HEK293T (cell line): Measurements from ENCODE around the gene MAP2K4.

Source experiments
- CTCF ChIA-PET: fragments of 350-600 bp; formaldehyde crosslinking; extraction: SDS; loops from one replicate; lab custom pipeline; 2021; ENCODE audit warnings: antibody characterized with exemption, inconsistent platforms; lab: Yijun Ruan, JAX
- POLR2A ChIA-PET: fragments of 350-600 bp; formaldehyde crosslinking; extraction: SDS; loops from one replicate; lab custom pipeline; 2020; ENCODE audit warnings: antibody characterized with exemption, inconsistent platforms; lab: Yijun Ruan, JAX
- DNase-seq: peaks from one replicate; pipeline ENCODE4 v3.0.0; 2012; ENCODE audit warnings: mixed read lengths; ENCODE audit errors: extremely low spot score
- ARNT ChIP-seq: fragments of 450-650 bp; IDR thresholded peaks from 2 replicates; pipeline ENCODE4 v1.6.1; 2017; ENCODE audit warnings: mild to moderate bottlenecking
- BHLHE40 ChIP-seq: fragments of 450-650 bp; IDR thresholded peaks from 2 replicates; pipeline ENCODE4 v1.6.1; 2016; ENCODE audit warnings: mild to moderate bottlenecking, moderate library complexity, borderline replicate concordance
- CTBP1 ChIP-seq: fragments of 450-650 bp; IDR thresholded peaks from 2 replicates; pipeline ENCODE4 v1.6.1; 2016; ENCODE audit warnings: borderline replicate concordance
- ELF4 ChIP-seq: fragments of 450-650 bp; IDR thresholded peaks from 2 replicates; pipeline ENCODE4 v1.6.1; 2017; ENCODE audit warnings: antibody characterized with exemption
- FOXA1 ChIP-seq: fragments of 450-650 bp; IDR thresholded peaks from 2 replicates; pipeline ENCODE4 v1.6.1; 2016; ENCODE audit warnings: mild to moderate bottlenecking
- FOXK2 ChIP-seq: fragments of 450-650 bp; IDR thresholded peaks from 2 replicates; pipeline ENCODE4 v1.6.1; 2016; ENCODE audit warnings: mild to moderate bottlenecking
- FOXM1 ChIP-seq: fragments of 450-650 bp; IDR thresholded peaks from 2 replicates; pipeline ENCODE4 v1.6.1; 2017; ENCODE audit warnings: mild to moderate bottlenecking, borderline replicate concordance
- HDGF ChIP-seq: fragments of 450-650 bp; IDR thresholded peaks from 2 replicates; pipeline ENCODE4 v1.6.1; 2017; ENCODE audit warnings: antibody characterized with exemption, borderline replicate concordance
- L3MBTL2 ChIP-seq: fragments of 450-650 bp; conservative IDR thresholded peaks from 2 replicates; pipeline ENCODE4 v1.6.1; 2016; ENCODE audit warnings: mild to moderate bottlenecking
- LEF1 ChIP-seq: fragments of 450-650 bp; IDR thresholded peaks from 2 replicates; pipeline ENCODE4 v1.6.1; 2017; ENCODE audit warnings: mild to moderate bottlenecking, borderline replicate concordance
- NFRKB ChIP-seq: fragments of 450-650 bp; IDR thresholded peaks from 2 replicates; pipeline ENCODE4 v1.6.1; 2016; ENCODE audit warnings: mild to moderate bottlenecking, moderate library complexity
- SP1 ChIP-seq: fragments of 450-650 bp; IDR thresholded peaks from 2 replicates; pipeline ENCODE4 v1.6.1; 2017
- SUZ12 ChIP-seq: fragments of 450-650 bp; IDR thresholded peaks from 2 replicates; pipeline ENCODE4 v1.6.1; 2016; ENCODE audit warnings: mild to moderate bottlenecking
- TARDBP ChIP-seq: fragments of 450-650 bp; IDR thresholded peaks from 2 replicates; pipeline ENCODE4 v1.6.1; 2016
- ZNF384 ChIP-seq: fragments of 450-650 bp; IDR thresholded peaks from 2 replicates; pipeline ENCODE4 v1.6.1; 2016
- TF ChIP-seq, protein P1 (sequence below): fragments of 450-650 bp; IDR thresholded peaks from 2 replicates; pipeline ENCODE4 v1.6.1; 2016

The MAP2K4 gene

DNA sequence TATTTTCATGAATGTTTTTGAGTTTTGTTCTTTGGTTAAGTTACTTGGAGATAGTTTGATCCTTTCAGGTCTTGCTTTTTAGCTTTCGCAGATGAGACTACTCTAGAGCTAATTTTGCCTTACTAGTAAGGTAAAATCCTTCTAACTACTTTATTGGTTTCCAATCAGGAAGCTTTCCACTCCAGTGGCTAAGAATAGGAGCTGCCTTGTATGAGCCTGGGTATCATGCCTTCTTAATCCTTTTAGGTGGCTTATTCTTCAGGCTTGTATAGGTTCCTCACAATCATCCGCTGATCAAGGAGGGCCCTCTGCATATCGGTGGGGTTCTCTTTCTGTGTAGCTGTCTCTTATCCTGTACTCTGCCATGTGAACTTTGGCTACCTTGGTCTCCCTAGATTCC is 53.7 kb downstream of the MAP2K4 start:
- POLR2A ChIA-PET = no interaction called here
- TF ChIP-seq NFRKB = no peak
- TF ChIP-seq BHLHE40 = no peak
- TF ChIP-seq FOXK2 = no peak
- TF ChIP-seq ARNT = no peak
- TF ChIP-seq, protein P1, sequence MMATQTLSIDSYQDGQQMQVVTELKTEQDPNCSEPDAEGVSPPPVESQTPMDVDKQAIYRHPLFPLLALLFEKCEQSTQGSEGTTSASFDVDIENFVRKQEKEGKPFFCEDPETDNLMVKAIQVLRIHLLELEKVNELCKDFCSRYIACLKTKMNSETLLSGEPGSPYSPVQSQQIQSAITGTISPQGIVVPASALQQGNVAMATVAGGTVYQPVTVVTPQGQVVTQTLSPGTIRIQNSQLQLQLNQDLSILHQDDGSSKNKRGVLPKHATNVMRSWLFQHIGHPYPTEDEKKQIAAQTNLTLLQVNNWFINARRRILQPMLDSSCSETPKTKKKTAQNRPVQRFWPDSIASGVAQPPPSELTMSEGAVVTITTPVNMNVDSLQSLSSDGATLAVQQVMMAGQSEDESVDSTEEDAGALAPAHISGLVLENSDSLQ = no peak
- no peak for TF ChIP-seq FOXM1
- no peak for TF ChIP-seq SUZ12
- no peak for TF ChIP-seq TARDBP
- no peak for TF ChIP-seq L3MBTL2
- TF ChIP-seq SP1 = no peak
- TF ChIP-seq FOXA1 = no peak
- TF ChIP-seq ZNF384 = no peak
- TF ChIP-seq CTBP1 = no peak
- no peak for TF ChIP-seq LEF1
- no peak for TF ChIP-seq ELF4
- no peak for TF ChIP-seq HDGF
- no peak for DNase-seq
- CTCF ChIA-PET = no interaction called here

- DNase-seq = no peak
- ChIA-PET POLR2A (no interaction called here), CTCF (no interaction called here)
- TF ChIP-seq, protein P1 = no peak
- TF ChIP-seq LEF1 (no peak), FOXM1 (no peak)
Observed at GRCh38 chr17:12077773-12078172, 57.1 kb downstream of the MAP2K4 start.

DNA sequence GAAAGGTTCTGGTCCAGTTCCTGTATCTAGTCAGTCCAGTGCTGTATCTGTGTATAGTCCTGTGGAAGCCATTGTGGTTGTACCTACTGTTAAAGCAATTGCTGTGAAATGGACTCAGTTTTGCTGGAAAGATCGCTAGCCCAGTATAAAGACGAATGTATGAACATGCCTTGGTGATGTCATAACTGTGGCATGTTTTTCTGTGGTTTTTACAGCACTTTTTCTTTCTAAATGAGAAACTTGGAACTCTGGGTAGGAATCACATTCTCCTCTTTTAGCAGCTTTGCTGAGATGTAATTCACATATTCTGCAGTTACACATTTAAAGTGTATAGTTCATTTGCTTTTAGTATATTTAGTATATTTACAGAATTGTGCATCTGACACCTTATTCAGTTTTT is 58.1 kb downstream of the MAP2K4 start:
- no peak for DNase-seq
- ChIA-PET POLR2A (no interaction called here), CTCF (no interaction called here)
- TF ChIP-seq HDGF (no peak), SUZ12 (no peak), FOXM1 (no peak), LEF1 (no peak), ARNT (no peak), BHLHE40 (no peak)

DNA sequence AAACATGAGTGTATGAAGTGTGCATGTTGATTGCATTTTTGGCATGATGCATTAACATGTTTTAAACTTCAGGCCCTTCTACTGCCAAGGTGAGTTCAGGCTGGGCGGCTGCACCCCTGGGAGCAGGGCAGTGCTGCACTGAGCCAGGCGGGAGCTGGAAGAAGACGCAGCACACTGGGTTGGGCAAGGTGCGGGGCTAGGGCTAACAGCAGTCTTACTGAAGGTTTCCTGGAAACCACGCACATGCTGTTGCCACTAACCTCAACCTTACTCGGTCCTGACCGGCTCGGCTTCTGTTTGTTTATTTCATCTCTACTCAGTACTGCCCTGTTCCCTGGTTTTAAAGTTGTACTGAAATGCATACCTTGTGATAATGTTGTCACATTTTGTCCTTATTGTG is 61.0 kb downstream of the MAP2K4 start:
- TF ChIP-seq L3MBTL2 = no peak
- no peak for TF ChIP-seq ELF4
- no peak for TF ChIP-seq FOXM1
- TF ChIP-seq FOXA1 = no peak
- no peak for TF ChIP-seq LEF1
- TF ChIP-seq, protein P1 = no peak
- TF ChIP-seq ARNT = no peak
- no peak for TF ChIP-seq ZNF384
- no peak for TF ChIP-seq TARDBP
- no peak for TF ChIP-seq HDGF
- TF ChIP-seq NFRKB = no peak
- TF ChIP-seq FOXK2 = no peak
- no peak for DNase-seq
- ChIA-PET CTCF (no interaction called here), POLR2A (no interaction called here)

DNA sequence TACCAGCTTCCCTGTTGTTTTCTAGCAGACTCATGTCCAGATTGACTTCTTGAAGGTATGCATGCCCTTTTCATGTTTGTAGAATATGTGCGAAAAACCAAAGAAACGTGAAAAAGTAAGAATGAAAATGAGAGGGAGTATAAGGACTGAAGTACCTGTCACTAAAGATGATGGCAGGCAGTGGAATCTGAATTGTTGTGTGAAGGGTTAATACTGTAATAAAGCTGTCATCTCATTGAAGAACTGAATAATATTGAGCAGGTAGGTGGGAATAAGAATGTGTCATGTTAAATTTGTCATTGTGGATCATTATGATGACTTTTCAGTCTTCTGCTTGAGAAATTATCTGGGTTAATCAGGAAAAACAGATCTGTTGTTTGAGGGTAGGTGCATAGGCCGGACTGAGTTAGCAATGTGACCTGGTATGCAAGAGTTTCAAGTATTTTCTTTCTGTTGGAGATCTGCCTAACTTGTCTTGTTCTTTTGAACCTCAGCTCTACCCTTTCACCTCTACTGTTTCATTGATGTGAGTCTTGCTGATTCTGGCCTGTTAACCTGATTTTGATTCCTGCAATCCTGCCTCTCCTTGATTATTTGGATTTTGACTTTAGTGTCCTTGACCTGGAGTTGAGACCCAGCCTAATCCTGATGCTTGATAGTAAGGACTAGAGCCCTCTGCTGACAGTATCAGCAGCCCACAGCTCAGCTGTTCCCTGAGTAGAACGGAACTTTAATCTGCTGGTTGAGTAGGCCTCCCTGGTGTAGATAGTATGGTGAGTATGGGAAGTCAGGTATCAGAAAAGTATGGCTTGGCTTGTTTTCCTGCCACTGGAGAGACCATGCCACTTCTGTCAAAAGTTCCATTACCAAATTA is 64.6 kb downstream of the MAP2K4 start:
- POLR2A ChIA-PET = no interaction called here
- DNase-seq = no peak
- no peak for TF ChIP-seq BHLHE40
- no peak for TF ChIP-seq TARDBP
- TF ChIP-seq SUZ12 = no peak
- TF ChIP-seq ARNT = no peak
- no peak for TF ChIP-seq FOXA1
- no peak for TF ChIP-seq ZNF384
- no peak for TF ChIP-seq ELF4
- CTCF ChIA-PET = no interaction called here

- CTCF ChIA-PET = no interaction called here
- TF ChIP-seq HDGF = no peak
- no peak for TF ChIP-seq ELF4
- no peak for DNase-seq
- POLR2A ChIA-PET = no interaction called here
Observed at GRCh38 chr17:12088035-12088434, 67.4 kb downstream of the MAP2K4 start.

DNA sequence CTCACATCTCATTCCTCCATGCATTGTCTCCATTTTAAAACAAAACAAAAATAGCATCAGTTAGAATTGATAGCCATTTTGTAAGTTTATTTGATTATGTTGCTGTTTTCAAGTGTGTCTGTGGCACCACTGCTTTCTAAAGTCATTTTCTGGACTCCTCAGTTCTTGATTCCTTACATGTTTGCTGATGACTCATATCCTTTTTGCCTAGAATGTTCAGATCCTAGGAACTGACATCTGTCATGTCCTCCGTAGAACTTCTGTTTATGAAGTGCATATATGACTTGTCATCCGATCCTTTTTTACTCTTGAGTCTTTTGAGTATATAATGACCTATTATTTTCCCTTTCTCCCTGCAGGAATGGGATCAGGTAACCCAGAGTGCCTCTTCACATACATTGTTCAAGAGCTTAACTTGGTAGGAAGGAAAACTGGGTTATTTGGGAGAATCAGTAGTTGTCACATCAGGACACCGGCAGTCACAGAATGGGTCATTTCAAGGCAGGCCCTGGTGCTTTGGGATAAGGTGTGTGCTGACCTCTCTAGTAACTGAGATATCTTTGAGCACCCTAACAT is 69.2 kb downstream of the MAP2K4 start:
- POLR2A ChIA-PET = no interaction called here
- CTCF ChIA-PET = no interaction called here
- DNase-seq = no peak

More for the DNA sequence above, 69.2 kb downstream of the MAP2K4 start:
- TF ChIP-seq BHLHE40 = no peak
- no peak for TF ChIP-seq L3MBTL2
- TF ChIP-seq ARNT = no peak
- no peak for TF ChIP-seq FOXK2
- no peak for TF ChIP-seq NFRKB
- TF ChIP-seq FOXM1 = no peak
- TF ChIP-seq SUZ12 = no peak
- no peak for TF ChIP-seq CTBP1
- no peak for TF ChIP-seq ZNF384
- TF ChIP-seq TARDBP = no peak
- TF ChIP-seq, protein P1 = no peak
- no peak for TF ChIP-seq ELF4
- TF ChIP-seq FOXA1 = no peak
